HCT116 (cell line): ENCODE data around the gene CUBN.

Experiments
- CEBPB ChIP-seq: IDR thresholded peaks from 2 replicates; pipeline ENCODE4 v1.6.1; 2012; ENCODE audit warnings: low read depth
- EZH2 ChIP-seq: fragments of 200-600 bp; sonication (generic); IDR thresholded peaks from 2 replicates; pipeline ENCODE4 v1.6.1; 2017; ENCODE audit warnings: antibody characterized with exemption, mixed run types
- POLR2A ChIP-seq: IDR thresholded peaks from 2 replicates; pipeline ENCODE4 v1.7.0; 2011; ENCODE audit warnings: borderline replicate concordance; ENCODE audit not compliant: insufficient read depth, insufficient read length; ENCODE audit errors: extremely low read depth
- RAD21 ChIP-seq: IDR thresholded peaks from 2 replicates; pipeline ENCODE4 v1.6.1; 2012; ENCODE audit warnings: low read depth, mild to moderate bottlenecking
- TF ChIP-seq, protein P1 (sequence below), 3 experiments: fragments of 200-600 bp in 1 of 3; sonication (generic) in 1 of 3; IDR thresholded peaks in 2 of 3; conservative IDR thresholded peaks in 1 of 3; 2 replicates each; pipeline ENCODE4 v1.5.1; 2012 to 2017; ENCODE audit warnings: low read depth in 2 of 3, low read length in 2 of 3, antibody characterized with exemption in 1 of 3, borderline replicate concordance in 1 of 3, control low read depth in 1 of 3, mild to moderate bottlenecking in 1 of 3, mixed read lengths in 1 of 3, mixed run types in 1 of 3, moderate library complexity in 1 of 3; ENCODE audit not compliant: insufficient read depth in 1 of 3

DNA sequence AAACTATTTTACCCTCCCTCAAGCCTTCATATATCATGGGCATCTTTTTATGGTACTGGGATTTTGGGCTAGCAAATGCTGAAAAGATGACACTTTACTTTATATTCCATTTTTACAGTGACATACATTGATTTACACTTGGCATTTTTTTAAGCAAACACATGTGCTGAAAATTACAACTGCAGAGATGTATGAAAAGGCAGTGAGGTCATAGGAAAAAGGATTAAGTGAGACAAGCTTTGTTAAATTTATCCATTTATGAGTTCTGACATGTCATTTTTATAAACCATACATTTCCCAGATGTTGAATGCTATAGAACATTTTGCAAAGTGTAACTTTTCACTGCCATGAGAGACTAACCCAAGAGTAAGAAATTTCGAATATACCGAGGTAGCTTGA lies 243.6 kb downstream of the CUBN start:
- TF ChIP-seq, protein P1, sequence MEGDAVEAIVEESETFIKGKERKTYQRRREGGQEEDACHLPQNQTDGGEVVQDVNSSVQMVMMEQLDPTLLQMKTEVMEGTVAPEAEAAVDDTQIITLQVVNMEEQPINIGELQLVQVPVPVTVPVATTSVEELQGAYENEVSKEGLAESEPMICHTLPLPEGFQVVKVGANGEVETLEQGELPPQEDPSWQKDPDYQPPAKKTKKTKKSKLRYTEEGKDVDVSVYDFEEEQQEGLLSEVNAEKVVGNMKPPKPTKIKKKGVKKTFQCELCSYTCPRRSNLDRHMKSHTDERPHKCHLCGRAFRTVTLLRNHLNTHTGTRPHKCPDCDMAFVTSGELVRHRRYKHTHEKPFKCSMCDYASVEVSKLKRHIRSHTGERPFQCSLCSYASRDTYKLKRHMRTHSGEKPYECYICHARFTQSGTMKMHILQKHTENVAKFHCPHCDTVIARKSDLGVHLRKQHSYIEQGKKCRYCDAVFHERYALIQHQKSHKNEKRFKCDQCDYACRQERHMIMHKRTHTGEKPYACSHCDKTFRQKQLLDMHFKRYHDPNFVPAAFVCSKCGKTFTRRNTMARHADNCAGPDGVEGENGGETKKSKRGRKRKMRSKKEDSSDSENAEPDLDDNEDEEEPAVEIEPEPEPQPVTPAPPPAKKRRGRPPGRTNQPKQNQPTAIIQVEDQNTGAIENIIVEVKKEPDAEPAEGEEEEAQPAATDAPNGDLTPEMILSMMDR (IDR thresholded peaks at IDR 0.05 in 2 of 3, conservative IDR thresholded peaks at IDR 0.05 in 1 of 3; ENCODE audit: borderline replicate concordance in 1 of 3, insufficient read depth in 1 of 3, low read depth in 2 of 3, low read length in 2 of 3), result no peak
- TF ChIP-seq EZH2 (no peak), RAD21 (no peak), CEBPB (no peak), POLR2A (no peak)
